Body of pancreas (tissue), 4 donors: ENCODE measurements around the gene SNED1.

Experiments
- CTCF ChIP-seq, 7 experiments: fragments of 450-650 bp in 4 of 7; fragments of 200-600 bp in 3 of 7; sonication (generic) in 3 of 7; IDR thresholded peaks; one replicate each; pipeline ENCODE4 v1.5.1; 2016 to 2019; ENCODE audit warnings: antibody characterized with exemption in 7 of 7
- POLR2A ChIP-seq, 3 donors: fragments of 450-650 bp; IDR thresholded peaks; one replicate each; pipeline ENCODE4 v1.6.1; 2016; ENCODE audit warnings: antibody characterized with exemption in 3 of 3, mild to moderate bottlenecking in 2 of 3

GRCh38 chr2:241065355-241065803 lies 67.0 kb downstream of the SNED1 start:
- no peak for TF ChIP-seq CTCF (IDR thresholded peaks at IDR 0.05)
- no peak for TF ChIP-seq POLR2A (IDR thresholded peaks at IDR 0.05)
